Ammon's horn (tissue), 1 donor: Measurements from ENCODE around the gene TLR9.

ENCODE experiments used
- DNase-seq: peaks from one replicate; pipeline ENCODE4 v3.0.0-alpha.2; 2016; ENCODE audit warnings: low spot score

Gene TLR9

DNA sequence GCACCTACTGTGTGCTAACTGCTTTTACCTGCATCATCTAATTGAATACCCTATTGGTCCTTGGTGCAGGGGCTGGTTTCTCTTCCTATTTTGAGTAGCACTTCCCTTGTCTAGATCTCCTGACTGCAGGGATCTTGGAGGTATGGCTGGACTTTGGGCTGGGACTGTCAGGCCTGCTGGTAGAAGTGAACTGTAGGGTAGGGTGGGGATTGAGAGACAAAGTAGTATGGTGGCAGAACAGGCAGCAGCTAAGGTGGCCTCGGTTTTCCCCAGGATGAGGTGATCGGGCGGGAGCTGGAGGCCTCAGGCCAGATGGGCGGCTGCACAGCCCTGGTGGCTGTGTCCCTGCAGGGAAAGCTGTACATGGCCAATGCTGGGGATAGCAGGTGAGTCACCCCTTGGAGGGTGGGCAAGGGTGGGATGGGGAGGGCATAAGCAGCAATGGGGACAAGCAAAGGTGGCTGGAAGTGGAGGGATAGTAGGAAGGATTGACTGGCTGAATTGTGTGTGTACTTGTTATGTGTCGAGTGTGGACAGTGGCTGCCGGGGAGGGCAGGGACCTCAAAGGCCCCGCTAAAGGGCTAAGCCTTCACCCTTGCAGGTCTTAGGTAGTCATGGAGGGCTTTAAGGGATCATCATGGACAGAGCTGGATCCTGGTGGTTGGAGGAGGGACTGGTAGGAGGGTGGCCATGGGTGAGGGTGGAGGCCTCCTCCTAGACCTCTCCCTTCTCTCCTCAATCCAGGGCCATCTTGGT, 22.1 kb upstream of the TLR9 start:
- DNase-seq, result no peak

DNA sequence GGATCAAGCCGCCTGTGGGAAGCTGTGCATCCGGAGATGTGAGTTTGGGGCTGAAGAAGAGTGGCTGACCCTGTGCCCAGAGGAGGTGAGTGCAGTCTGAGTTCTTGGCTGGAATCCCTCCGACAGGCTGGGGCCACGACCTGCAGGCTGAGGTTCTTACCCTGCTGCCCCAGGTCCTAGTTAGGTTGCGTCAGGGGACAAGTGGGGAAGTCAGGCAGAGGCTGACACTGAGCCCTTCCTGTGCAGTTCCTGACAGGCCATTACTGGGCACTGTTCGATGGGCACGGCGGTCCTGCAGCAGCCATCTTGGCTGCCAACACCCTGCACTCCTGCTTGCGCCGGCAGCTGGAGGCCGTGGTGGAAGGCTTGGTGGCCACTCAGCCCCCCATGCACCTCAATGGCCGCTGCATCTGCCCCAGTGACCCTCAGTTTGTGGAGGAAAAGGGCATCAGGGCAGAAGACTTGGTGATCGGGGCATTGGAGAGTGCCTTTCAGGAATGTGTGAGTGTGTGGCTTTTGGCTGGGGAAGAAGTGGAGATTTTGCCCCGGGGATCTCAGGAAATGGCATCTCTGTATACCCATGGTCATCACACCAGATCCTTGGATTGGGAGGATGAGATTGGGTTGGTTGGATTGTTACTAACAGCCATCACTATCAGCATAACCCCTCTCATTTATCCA, 21.4 kb upstream of the TLR9 start:
- no peak for DNase-seq

DNA sequence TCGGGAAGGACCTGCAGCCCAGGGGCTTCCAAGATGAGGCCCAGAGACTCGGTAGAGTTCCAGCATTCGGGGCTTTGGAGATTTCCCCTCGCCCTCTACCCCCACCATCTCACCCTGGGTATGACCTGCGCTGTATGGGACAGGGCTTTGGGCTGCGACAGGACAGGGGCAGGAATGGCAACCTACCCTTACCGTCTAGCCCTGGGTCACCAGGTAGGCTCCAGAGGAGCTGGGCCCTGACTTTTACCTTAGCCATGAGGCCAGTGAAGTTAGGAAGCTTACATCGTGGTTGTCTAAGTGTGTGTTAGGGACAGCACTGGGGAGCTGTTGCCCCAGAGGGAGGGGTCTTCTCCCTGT, 20.8 kb upstream of the TLR9 start:
- no peak for DNase-seq

DNA sequence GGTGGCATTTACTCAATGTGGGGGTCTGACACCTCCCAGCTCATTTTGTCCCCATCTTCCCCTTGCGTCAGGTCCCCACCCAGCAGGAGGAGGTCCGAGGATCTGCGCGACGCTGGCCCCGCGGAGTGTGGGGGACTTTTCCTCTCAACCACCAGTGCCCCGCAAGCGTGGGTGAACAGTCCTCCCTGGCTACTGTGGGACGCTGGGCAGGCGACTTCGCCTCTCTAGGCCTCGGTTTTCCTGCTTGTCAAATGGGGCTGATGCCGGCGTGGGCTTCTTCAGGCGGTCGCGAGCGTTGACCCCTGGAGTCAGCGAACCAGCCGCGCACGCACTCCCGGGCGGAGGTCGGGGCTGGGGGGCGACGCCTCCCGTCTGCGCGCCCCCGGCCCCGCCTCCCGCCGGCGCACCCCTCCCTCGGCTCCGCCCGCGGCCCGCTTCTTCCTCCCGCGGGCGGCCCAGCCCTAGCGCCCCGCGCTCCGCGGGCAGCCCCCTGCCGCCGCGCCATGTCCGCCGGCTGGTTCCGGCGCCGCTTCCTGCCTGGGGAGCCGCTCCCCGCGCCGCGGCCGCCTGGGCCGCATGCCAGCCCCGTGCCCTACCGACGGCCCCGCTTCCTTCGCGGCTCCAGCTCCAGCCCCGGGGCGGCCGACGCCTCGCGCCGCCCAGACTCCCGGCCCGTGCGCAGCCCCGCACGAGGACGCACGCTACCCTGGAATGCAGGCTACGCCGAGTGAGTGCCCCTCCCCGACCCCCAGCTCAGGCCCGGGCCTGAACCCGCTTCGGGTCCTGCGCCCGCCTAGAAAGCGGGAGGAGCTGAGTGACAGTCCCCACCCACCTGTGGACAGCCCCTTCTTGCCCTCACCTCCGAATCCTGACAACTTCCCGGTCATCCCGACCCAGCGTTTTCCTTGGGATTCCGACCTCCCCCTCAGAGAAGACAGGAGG, 20.1 kb upstream of the TLR9 start, which contains the start of gene PPM1M:
Gene PPM1M (plus strand): TSS at position 438 of the 942 bp plus-strand sequence. CDS start 66 bp downstream, at position 504.
- no peak for DNase-seq

DNA sequence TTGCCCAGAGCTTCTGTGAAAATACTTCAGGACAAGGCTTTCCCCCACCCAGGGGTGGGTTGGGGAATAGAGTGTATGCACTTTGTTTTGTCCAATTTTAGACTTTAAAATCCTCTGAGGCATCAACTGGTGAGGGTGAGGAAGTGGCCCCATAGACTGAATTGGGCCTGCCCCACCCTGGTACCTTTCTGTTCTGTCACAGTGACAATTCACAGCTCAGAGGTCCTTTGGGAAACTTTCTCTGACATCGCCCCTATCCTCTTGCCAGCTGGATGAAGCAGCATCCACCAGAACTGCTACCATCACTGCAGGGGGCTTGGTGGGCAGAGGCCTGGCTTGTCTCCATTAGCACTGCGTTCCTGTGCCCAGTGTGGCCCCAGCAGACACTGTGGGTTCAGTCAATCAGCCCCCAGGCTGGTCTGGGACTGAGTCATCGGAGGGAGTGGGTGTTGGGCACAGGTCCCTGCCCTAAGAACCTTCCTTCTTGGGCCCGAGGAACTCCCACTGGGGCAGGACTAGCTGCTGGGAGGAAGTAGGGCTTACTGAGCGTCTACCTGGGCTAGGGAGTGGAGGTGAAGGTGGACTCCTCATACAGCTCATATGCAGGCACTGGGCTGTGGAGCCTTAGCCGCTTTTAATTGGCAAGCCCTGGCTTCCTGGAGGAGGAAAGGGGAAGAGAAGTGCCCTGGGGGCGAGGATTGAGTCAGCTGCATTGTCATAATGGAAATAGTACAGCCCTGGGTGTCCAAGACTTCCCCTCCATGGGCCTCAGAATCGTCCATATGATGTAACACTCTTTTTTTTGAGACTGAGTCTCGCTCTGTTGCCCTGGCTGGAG, 18.6 kb upstream of the TLR9 start:
- peak; percentile 66 for DNase-seq

DNA sequence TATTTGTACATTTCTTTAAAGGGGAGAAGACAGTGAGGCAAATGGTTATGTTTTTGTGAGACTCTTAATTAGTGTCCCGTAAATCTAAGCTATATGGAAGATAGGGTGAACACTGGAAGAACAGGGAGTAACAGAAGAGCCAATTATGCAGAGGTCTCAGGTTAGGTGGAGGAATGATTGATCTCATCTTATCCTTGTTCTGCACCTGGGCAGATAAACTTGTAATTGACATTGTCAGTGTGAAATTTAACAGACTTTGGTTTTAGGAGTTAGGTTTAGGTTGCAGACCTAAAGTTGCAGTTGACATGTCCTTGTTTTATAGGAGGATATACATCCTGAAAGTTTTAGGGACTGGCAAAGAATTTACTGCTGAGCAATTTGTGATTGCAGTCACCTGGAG, 16.6 kb upstream of the TLR9 start:
- DNase-seq, result no peak

DNA sequence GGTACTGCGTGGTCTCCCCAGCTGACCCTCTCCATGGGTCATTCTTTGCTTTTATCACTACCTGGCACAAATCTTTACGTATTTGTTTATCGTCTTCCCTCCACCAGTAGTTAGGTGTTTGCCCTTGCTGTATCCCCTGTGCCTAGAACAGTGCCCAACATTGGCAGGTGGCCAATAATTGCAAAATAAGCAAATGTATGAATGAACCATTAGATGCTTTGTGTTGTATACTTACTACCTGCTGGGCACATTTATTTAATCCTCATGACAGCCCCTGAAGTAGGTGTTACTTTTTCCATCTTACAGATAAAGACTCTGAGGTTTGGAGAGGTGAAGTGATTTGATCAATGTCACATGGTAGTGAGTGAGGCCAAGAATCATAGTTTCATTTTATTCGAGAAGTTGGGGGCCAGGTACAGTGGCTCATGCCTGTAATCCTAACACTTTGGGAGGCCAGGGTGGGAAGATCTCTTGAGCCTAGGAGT, 15.5 kb upstream of the TLR9 start:
- DNase-seq, result no peak

DNA sequence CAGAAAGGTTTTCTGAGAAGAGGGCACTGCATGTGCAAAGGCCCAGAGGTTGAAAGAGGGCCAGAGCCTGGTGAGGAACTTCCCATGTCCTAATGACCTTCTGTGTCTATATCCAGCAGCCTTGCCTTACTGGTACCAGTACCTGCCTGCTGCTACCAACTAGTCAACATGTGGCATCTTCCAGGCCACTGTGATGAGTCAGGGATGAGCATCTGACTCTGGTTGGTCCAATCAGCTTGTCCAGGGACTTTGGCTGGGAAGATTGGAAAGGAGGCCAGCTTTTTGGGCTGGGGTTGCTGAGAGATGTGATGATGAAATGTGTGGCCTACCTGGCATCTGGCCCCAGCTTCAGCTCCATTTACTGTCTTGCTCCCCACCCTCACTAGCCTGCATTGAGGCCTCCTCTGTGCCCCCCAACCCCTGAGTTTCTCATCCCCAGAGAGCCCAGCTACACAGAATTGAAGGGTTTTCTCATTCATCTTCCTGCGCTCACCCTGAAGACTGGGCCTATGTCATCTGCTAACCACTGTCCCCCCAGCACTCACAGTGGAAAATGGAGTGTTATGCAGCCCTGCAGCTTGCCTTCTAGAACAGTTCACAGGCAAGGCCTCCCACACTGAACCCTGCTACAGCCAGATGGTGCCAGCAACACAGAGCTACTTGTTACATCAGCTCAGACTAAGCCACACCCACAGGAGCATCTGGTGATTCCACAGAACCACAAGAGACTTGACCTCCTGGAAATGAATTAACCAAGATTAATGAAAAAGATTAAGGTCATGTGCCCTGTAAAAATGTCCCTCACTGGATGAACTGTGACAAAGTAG, 14.8 kb upstream of the TLR9 start:
- DNase-seq, result peak; percentile 54

DNA sequence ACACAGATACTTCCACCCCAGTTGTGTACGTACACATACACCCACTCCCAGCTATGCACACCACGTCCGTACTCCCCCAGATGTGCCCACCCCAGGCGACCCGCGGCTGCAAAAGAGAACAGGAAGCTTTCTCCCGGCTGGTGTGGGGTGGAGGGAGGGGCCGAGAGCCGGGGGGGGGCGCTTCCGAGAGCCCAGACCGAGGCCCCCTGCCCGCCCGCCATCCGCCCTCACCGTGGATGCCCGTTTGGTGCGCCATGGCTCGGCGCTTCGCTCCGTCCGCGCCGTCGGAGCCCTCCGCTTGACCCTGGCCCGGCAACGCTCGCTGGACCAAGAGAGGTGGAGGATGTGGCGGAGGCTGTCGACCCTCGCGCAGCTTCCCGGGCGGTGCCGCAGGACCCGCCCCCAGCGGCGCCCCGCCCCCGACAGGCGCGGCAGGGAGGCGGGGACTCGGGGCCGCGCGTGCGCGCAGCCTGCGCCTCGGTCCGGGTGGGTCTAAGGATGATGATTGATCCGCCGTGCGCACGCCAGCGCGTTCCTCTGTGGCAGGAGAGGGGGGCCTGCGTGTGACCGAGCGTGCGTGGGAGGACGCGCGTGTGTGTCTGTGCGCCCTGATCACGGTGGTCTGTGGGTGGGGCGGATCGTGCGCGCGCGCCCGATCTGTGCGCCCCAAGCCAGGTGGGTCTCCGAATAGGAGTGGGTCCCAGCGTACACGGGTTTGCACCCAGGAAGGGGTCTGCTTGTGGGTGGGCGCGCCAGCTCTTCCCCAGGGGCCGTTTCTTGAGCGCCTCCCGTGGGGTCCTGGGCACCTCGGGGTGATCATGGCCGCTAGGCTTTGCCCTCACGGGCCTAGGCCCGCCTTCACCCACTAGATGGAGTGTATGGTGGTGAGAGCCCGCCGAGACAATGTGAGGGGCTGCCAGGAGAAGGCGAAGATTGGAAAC, 13.6 kb upstream of the TLR9 start, which contains the start of gene TWF2:
Gene TWF2 (minus strand): TSS at position 398 of the 941 bp plus-strand sequence. CDS start 142 bp downstream, at position 256.
- DNase-seq, result peak; percentile 91

DNA sequence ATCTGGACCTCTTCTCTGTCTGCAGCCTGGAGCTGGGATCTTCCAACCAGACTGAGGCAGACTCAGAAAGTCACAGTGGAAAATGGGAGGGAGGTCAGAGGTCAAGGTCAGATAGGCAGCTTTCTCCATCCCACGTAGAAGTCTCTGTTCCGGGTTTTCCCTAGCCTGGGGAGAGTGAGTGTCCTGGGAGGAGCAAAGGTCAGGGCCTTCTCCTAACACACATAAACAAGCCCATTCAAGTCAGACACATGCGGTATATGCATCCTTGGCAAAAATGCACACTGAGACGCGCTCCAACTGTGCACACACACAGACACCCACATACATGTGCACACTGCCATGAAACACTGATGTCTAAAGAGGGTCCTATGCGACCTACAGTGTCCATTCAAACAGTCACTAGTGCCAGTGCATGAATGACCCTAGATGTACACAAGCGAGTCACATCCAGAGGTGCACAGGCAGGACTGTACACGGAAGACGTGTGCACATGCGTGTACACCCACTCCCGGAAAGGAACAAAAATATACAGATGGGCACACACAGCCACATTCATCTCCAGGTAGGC, 12.8 kb upstream of the TLR9 start:
- no peak for DNase-seq

DNA sequence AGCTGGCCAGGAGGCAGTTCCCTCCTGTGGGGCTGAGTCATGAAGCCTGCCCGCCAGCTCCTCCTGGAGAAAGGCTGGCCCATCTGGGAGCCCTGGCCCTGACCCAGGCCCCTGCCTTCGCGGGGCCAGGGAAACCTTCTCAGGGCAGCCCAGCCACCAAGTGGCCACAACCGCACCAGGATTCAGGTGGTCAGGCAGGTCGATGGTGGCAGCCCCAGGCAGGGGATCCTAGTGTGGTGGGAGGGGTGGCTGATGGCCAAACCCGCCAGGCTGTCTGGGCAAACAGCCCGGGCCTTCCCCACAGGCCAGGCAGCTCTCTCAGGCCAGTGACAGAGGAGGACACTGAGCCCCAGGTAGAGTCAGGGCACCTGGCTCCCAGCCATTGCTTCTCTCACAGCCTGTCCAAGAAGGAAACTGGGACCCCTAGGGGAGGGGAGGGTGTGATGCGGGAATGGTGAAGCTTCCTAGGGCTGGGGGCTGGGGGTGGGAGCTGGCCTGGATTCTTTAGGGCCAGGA, 12.3 kb upstream of the TLR9 start:
- DNase-seq, result peak; percentile 75

DNA sequence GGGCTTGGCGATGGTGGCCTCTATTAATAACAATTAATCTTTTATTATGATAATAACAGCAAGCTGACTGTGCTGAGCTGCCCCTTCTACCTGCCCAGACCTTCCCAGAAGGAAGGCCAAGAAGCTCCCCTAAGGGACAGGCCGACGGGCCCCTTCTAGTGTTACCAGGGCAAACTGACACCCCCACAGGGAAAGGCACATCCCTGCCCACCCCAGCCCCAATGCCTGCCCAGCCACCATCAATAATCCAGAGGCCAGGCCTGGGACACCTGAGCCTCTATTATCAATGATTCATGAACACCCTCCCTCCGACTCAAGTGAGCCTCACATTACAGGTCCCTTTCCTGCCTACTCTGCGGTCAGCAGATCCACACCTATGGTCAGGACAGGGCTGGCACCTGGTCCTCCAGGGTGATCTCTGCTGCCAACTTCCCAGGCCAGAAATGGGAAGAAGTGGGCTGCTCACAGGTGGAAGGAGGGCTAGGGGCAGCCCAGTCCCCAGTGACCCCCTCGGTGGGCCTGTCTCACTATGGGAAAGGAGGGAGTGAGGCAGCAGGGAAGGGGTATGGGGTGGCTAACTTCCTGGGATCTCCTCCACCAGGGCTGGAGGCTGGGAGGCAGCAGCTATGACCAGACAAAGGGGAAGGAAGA, 11.7 kb upstream of the TLR9 start:
- DNase-seq, result no peak

DNA sequence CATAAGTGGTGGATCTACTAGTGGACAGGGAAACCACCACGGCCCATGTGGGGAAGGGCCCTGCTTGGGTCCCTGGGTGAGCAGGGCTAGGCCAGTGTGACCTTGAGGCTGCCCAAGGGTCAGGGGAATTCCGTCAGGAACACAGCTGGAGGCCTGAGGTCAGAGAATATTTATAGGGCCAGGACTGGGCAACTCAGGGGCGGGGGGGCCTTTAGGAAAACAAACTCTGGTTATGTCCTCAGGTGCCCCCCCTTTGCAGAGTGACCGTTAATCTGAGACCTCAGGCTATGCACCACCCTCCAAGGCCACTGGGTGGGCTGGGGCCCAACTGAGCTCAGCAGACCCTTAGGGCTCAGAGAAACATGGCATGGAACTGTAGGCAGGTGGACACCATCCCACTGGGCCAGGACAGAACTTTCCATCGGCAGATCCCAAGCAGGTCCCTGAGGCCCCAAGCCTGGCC, 11.0 kb upstream of the TLR9 start:
- no peak for DNase-seq

DNA sequence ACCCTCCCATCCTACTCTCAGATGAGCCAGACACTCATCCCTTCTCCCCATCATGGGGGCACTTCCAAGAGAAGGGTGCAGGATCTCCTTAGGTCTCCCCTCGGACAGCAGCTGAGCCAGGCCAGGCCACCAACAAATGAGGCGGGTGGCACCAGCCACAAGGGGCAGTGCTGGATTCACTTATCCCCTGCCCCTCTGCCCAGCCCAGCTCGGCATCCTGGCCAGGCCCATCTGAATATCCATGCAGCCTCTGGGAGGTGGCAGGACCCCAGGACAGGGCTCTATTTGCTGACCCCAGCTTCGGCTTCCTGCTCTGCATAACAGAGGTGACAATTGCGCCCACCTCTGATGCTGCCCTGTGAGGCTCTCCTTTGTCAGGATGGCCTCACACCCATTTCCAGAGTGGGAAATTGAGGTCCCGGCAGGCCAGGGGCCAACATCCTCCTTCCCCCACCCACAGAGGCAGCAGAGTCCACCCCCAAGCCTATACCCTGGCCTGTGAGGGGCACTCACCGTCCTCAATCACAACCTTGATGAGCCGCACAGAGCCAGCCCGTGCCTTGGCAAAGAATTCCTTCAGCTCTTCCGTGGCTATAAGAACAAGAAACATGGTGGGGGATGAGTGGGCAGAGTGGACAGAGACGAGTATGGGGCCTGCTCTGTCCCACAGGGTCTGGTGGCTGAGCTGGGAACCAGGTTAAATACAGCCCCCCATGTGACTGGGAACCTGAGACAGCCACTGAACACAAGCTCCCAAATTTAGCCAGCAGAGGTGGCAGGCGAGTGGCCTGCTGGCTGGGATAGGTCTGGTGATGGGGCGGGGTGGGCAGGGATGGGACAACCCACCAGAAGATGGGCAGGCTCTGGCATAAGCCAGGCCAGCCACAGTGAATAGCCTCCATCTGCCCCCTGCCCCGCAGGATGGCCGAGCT, 9.3 kb upstream of the TLR9 start:
- no peak for DNase-seq

DNA sequence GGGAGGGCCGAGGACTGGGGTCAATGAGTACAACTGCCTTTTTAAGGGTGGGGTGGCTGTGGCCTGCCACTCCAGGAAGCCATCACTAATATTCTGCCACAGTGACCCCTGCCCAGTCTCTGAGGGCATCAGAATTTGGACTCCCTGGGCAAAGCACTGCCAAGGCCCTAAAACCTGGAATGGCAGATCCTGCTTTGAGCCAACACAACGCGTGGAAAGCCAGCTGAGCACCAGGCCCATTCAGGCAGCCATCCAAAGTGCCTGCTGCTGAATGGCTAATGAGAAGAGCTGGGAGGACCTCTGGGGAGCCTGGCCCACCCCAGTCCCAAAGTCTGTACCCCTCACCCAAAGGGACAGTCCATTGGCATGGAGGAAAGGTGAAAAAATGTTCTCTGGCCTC, 8.5 kb upstream of the TLR9 start:
- DNase-seq, result peak; percentile 70

DNA sequence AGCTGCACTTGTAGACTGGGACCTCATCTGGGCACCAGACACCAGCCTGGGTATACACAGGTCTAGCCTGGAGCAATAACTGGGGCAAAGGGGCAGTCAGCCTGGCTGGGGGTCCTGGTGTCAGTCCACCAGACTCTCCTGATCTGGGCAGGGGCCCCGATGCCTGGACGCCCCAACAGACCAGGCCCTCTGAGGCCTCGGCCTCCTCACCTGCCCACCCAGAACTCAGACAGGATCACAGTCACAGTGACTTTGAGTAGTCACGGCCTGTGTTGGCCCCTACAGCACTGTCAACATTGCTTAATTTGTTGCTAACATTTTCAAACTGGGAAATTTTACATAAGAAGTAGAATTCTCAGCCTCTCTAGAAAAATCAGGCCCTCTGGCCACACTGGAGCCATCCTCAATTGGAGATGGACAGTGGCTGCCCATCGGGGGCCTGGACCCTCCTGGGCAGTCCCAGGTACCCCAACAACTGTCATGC, 7.7 kb upstream of the TLR9 start:
- DNase-seq, result no peak
